IMR-90 (cell line): Measurements from ENCODE around the gene CROCC2.

ENCODE experiments used
- BHLHE40 ChIP-seq: fragments of 150-350 bp; IDR thresholded peaks from 2 replicates; pipeline ENCODE4 v1.6.1; 2016; ENCODE audit warnings: mild to moderate bottlenecking, low read depth, low read length
- CTCF ChIP-seq: conservative IDR thresholded peaks from 2 replicates; pipeline ENCODE4 v1.5.1; 2012; ENCODE audit warnings: mild to moderate bottlenecking, low read depth, low read length, improper control_type of control experiment

DNA sequence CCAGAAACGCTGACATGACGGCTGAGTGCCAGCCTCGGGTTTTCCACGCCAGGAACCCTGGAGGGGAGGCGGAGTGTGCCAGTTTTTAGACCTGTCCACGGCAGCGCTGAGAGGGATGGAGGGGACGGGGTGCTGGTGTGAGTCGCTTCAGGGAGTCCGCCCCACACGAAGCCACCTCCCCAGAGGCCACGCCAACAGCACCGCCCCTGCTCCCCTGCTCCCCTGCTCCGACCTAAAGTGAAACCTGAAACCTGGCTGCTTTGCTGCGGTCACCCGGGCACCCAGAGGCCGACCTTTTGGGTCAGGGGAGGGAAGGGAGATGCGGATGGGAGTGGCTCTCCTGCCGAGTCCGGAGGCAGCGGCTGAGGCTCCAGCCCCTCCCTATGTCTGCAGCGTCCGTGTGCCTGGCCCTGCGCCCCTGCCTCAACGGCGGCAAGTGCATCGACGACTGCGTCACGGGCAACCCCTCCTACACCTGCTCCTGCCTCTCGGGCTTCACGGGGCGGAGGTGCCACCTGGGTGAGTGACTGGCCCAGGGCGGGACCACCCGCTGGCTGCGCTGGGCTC lies 130.3 kb downstream of the CROCC2 start:
- TF ChIP-seq CTCF (no peak), BHLHE40 (no peak)
